ENCODE results near the gene DOCK3. TPM values are rescaled to one million over a fixed set of nuclear protein-coding genes. Genes with fewer than 3 reads are reported as not detected.

Gene DOCK3
- total RNA-seq, 1 experiment from 2014 or later = 5.6 TPM

- TF ChIP-seq E2F5 (CRISPR knock-in tag; IDR thresholded peaks at IDR 0.05) (no peak), SP1 (CRISPR knock-in tag; conservative IDR thresholded peaks at IDR 0.05) (no peak), AR (CRISPR knock-in tag; IDR thresholded peaks at IDR 0.05) (no peak), RELA (CRISPR knock-in tag; IDR thresholded peaks at IDR 0.05; ENCODE audit: borderline replicate concordance) (no peak)
Measured at GRCh38 chr3:51408813-51409212, 734.1 kb downstream of the DOCK3 start (continued).

- H3K27ac Mint-ChIP-seq = no peak overlapping the region; the same call in 1 of the 2 replicates
- CTCF ChIA-PET = interaction anchor here (2.8 kb wide), 1 partner anchor 12 kb away, joined by 11 read pairs; no protein-coding TSS in a partner anchor
- no peaks in the 10 kb centered on the region for H3K27me3 Mint-ChIP-seq (ENCODE audit: low read depth)
- TF ChIP-seq ZNF232 (CRISPR knock-in tag; IDR thresholded peaks at IDR 0.05) (no peak), CREM (CRISPR knock-in tag; IDR thresholded peaks at IDR 0.05) (no peak), MAX (CRISPR knock-in tag; IDR thresholded peaks at IDR 0.05) (no peak), FOXK1 (CRISPR knock-in tag; IDR thresholded peaks at IDR 0.05) (no peak), CREB1 (CRISPR knock-in tag; IDR thresholded peaks at IDR 0.05) (no peak)
- H3K4me3 Mint-ChIP-seq = no peak overlapping the region
- H3K36me3 Mint-ChIP-seq = peaks cover 36% of the 10 kb centered on the region
- H3K4me1 Mint-ChIP-seq = peaks cover 9% of the 10 kb centered on the region
- POLR2A ChIA-PET = no interaction called here
- DNase-seq (ENCODE audit: low spot score) = no peak
- H3K9me3 Mint-ChIP-seq = no peaks in the 10 kb centered on the region
- no peak for ATAC-seq
Measured at GRCh38 chr3:51422211-51422610, 747.5 kb downstream of the DOCK3 start.

GRCh38 chr3:51426921-51427320, 752.2 kb downstream of the DOCK3 start:
- ChIA-PET CTCF (no interaction called here), POLR2A (no interaction called here)
- Mint-ChIP-seq H3K27me3 (ENCODE audit: low read depth) (no peaks in the 10 kb centered on the region), H3K4me1 (no peaks in the 10 kb centered on the region), H3K27ac (no peak overlapping the region), H3K4me3 (no peak overlapping the region), H3K36me3 (peaks cover 33% of the 10 kb centered on the region), H3K9me3 (no peaks in the 10 kb centered on the region)
- ATAC-seq (no peak), DNase-seq (ENCODE audit: low spot score) (no peak)
- no peak for TF ChIP-seq ZBTB21 (CRISPR knock-in tag; IDR thresholded peaks at IDR 0.05; ENCODE audit: borderline replicate concordance)
- TF ChIP-seq MXD4 (CRISPR knock-in tag; IDR thresholded peaks at IDR 0.05; ENCODE audit: borderline replicate concordance) = no peak
- no peak for TF ChIP-seq ZNF281 (CRISPR knock-in tag; IDR thresholded peaks at IDR 0.05)
- no peak for TF ChIP-seq NR3C1 (CRISPR knock-in tag; conservative IDR thresholded peaks at IDR 0.05; ENCODE audit: low read depth)
- no peak for TF ChIP-seq ATF6 (CRISPR knock-in tag; IDR thresholded peaks at IDR 0.05)
- TF ChIP-seq ZNF512 (CRISPR knock-in tag; IDR thresholded peaks at IDR 0.05; ENCODE audit: borderline replicate concordance) = no peak
- no peak for TF ChIP-seq GABPB1 (CRISPR knock-in tag; IDR thresholded peaks at IDR 0.05)
- no peak for TF ChIP-seq PRDM15 (CRISPR knock-in tag; IDR thresholded peaks at IDR 0.05)
- TF ChIP-seq ZNF671 (CRISPR knock-in tag; IDR thresholded peaks at IDR 0.05) = no peak
- no peak for TF ChIP-seq ZNF416 (CRISPR knock-in tag; IDR thresholded peaks at IDR 0.05)
- TF ChIP-seq ZNF263 (CRISPR knock-in tag; IDR thresholded peaks at IDR 0.05; ENCODE audit: low read depth) = no peak

Measured in WTC11 (cell line).